DMS 273 (cell line): ENCODE results near the gene LPCAT1.
"Not testable (repeated sequence)": the region's sequence is repeated elsewhere in the genome, so short reads cannot be mapped to it uniquely, and the experiment has no call there.

Experiments
- DNase-seq: peaks from one replicate; lab custom pipeline; 2025; ENCODE audit not compliant: unreplicated experiment; lab: John Stamatoyannopoulos, UW

Gene LPCAT1

GRCh38 chr5:1523793-1524480 is at the start of gene LPCAT1:
Gene LPCAT1, minus strand, starts transcription at chr5:1523960. Its CDS starts 116 bp downstream, at chr5:1523844.
- peak; percentile 89 for DNase-seq

- DNase-seq = not testable (repeated sequence)
Measured at GRCh38 chr5:1571875-1572274, 48.1 kb upstream of the LPCAT1 start.

GRCh38 chr5:1570975-1571374 is 47.2 kb upstream of the LPCAT1 start:
- no peak for DNase-seq

- DNase-seq = no peak
Measured at GRCh38 chr5:1568201-1568979, 44.6 kb upstream of the LPCAT1 start.

- DNase-seq = not testable (repeated sequence)
Measured at GRCh38 chr5:1567527-1568200, 43.9 kb upstream of the LPCAT1 start.

GRCh38 chr5:1565737-1566734 is 42.3 kb upstream of the LPCAT1 start:
- no peak for DNase-seq

GRCh38 chr5:1564824-1565736 is 41.3 kb upstream of the LPCAT1 start:
- no peak for DNase-seq

GRCh38 chr5:1564182-1564748 is 40.5 kb upstream of the LPCAT1 start:
- DNase-seq = no peak

GRCh38 chr5:1563617-1564181 is 39.9 kb upstream of the LPCAT1 start:
- no peak for DNase-seq

GRCh38 chr5:1563051-1563461 is 39.3 kb upstream of the LPCAT1 start:
- no peak for DNase-seq

- DNase-seq = no peak
Measured at GRCh38 chr5:1562599-1562998, 38.8 kb upstream of the LPCAT1 start.

GRCh38 chr5:1561402-1561929 is 37.7 kb upstream of the LPCAT1 start:
- DNase-seq = no peak

GRCh38 chr5:1560499-1560898 is 36.7 kb upstream of the LPCAT1 start:
- DNase-seq = not testable (repeated sequence)

- no peak for DNase-seq
Measured at GRCh38 chr5:1558944-1559343, 35.2 kb upstream of the LPCAT1 start.

GRCh38 chr5:1557114-1557873 is 33.5 kb upstream of the LPCAT1 start:
- DNase-seq = no peak

GRCh38 chr5:1555808-1556731 is 32.3 kb upstream of the LPCAT1 start:
- DNase-seq = no peak
